Activated naive CD4-positive, alpha-beta T cell treated with Interleukin-2 at 50 U/mL for 16 hours (primary cell): ENCODE results near the gene MIB2.
A peak's percentile ranks its signal among the peaks of the same experiment; 100 is the strongest.
"Not testable (repeated sequence)": the region's sequence is repeated elsewhere in the genome, so short reads cannot be mapped to it uniquely, and the experiment has no call there.

ENCODE experiments used
- DNase-seq: peaks from one replicate; pipeline ENCODE4 v3.0.0-alpha.2; 2020

Gene MIB2

GRCh38 chr1:1615256-1616044, at the start of gene MIB2:
Gene MIB2, plus strand, starts transcription at chr1:1615500. Its CDS starts 7,953 bp downstream, at chr1:1623453.
- DNase-seq, result peak; percentile 96

DNA sequence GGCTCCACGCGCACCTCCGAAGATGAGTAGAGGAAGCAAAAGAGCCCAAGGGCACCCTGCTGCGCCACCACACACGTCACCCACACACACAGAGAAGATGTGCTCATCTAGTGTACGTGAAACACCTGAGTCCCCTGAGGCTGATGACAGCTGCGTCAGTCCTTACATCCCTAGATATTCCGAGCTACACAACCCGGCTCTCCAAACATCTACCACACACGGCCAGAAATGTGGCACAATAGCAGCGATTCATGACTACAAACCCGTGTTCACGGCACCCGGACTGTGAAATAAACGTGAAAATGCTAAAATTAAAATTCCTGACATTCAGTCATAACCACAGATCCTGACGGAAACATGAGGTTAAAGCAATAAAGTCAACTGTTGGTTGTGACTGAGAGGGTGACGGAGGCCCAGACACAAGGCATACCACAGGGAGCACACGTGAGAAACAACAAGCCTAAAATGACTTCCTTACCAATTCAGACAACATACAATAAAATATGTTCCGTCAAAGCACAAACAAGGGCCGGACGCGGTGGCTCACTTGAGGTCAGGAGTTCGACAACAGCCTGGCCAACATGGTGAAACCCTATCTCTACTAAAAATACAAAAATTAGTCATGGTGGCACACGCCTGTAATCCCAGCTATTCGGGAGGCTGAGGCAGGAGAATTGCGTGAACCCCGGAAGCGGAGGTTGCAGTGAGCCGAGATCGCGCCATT, 48.0 kb upstream of the MIB2 start:
- no peak for DNase-seq

- DNase-seq, result no peak
These were observed 47.4 kb upstream of the MIB2 start for GRCh38 chr1:1567891-1568291.

- DNase-seq, result no peak
These were observed 46.0 kb upstream of the MIB2 start for GRCh38 chr1:1569341-1569740.

GRCh38 chr1:1573843-1574720, 41.2 kb upstream of the MIB2 start:
- peak; percentile 73 for DNase-seq

DNA sequence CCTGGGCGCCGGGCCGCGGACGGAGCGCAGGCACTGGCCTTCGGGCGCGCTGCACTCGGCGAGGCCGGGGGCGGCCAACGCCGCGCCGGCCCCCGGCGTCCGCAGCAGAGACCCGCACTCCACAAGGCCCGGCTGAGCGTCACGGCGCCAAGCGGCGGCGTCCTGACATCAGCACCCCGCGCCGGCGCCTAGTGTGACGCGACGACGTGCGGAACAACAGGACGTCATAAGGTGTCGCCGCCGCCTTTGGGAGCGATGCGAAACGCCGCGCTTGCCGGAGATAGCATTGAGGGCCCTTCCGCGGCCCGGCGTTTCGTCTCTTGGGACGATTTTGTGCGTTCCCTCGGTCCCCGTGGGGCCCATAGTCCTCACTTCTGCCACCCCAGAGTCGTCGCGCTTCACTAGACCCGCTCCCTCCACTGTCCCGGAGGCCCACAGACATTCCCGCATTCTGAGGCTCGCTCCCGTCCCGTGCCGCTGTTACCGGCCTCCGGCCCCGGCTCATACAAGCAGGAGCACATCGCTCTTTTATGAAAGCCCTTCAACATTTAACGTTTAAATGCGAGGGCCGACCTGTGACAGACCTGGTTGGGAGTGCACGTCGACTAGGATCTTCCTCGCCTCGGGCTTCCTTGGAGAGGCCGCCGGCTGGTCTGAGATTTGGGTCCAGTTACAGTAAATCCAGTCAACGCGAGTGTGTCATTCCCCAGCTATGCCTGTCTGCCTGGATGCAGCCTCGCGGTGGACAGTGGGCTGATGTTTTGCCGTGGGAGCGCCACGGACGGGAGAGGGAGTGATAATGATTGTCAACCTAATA, 40.4 kb upstream of the MIB2 start, which contains the start of gene SSU72:
Gene SSU72 (minus strand): TSS at position 143 of the 817 bp plus-strand sequence. CDS start 306 bp downstream, outside the sequence.
- peak; percentile 93 for DNase-seq

GRCh38 chr1:1577367-1578011, 37.8 kb upstream of the MIB2 start:
- DNase-seq, result no peak

GRCh38 chr1:1578371-1578940, 36.8 kb upstream of the MIB2 start:
- no peak for DNase-seq

GRCh38 chr1:1582585-1583346, 32.5 kb upstream of the MIB2 start:
- DNase-seq, result no peak

DNA sequence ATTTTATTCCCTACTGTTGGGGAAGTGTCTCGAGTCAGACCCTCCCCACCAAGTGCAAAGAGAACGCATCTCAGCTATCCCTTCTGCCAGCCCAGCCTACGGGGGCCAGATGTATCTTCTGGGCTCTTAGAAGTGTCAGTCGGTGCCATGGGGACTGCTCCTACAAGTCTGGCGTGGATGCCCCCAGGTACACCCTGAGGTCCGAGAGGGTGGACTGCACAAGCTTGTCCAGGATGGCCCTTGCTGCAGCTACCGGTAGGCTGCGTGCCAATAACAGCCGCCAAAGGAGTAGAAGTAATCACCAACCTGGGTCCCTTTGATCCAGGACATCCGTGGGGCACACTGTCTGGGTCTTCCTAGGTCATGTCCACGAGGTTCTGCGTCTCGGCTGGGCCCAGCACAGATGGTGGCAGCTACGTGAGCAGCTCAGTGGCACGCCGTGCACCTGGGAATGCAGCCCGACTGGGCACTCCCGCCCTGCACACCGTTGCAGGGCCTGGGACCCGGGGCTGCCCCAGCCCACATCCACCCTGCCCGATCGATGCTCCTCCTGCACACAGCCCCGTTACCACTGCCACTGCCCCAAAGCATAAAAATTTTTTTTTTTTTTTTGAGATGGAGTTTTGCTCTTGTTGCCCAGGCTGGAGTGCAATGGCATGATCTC, 31.8 kb upstream of the MIB2 start:
- no peak for DNase-seq

- DNase-seq, result no peak
These were observed 23.8 kb upstream of the MIB2 start for GRCh38 chr1:1591452-1591851.

GRCh38 chr1:1593834-1594601, 21.3 kb upstream of the MIB2 start:
- no peak for DNase-seq

- no peak for DNase-seq
These were observed 20.6 kb upstream of the MIB2 start for GRCh38 chr1:1594602-1595260.

DNA sequence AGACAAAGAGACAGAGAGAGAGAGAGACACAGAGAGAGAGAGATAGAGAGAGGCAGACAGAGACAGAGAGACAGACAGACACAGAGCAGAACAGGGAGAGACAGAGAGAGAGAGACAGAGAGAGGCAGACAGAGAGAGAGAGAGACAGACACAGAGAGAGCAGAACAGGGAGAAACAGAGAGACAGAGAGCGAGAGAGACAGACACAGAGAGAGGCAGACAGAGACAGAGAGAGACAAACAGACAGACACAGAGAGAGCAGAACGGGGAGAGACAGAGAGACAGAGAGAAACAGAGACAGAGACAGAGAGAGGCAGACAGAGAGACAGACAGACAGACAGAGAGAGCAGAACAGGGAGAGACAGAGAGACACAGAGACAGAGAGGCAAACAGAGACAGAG, 20.0 kb upstream of the MIB2 start:
- DNase-seq, result not testable (repeated sequence)

DNA sequence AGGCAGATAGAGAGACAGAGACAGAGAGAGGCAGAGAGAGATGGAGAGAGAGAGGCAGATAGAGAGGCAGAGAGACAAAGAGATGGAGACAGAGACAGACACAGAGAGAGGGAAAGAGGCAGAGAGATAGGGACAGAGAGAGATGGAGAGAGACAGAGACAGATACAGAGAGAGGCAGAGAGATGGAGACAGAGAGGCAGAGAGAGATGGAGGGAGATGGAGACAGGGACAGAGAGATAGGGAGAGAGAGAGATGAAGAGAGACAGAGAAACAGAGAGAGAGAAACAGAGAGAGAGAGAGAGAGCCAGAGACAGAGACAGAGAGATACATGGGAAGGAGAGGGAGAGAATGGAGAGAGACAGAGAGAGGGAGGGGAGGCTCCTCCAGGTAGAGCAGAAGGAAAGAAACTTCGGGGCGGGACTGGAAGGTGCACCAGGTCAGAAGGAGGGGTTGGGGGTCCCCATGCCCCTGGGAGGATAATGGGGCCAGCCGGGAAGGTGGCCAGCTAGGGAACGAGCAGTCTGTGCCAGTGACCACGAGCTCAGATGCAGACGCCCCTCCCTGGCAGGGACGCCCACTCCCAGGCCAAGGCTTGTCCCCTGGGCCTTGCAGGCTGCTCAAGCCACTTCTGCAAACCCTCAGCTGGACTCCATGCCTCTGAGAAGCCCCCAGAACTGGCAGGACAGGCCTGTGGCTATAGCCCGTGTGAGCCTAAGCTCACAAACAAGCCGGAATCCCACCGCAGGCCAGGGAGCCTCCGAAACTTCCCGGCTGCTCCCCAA, 18.6 kb upstream of the MIB2 start:
- no peak for DNase-seq

GRCh38 chr1:1597275-1597930, 17.9 kb upstream of the MIB2 start:
- no peak for DNase-seq

DNA sequence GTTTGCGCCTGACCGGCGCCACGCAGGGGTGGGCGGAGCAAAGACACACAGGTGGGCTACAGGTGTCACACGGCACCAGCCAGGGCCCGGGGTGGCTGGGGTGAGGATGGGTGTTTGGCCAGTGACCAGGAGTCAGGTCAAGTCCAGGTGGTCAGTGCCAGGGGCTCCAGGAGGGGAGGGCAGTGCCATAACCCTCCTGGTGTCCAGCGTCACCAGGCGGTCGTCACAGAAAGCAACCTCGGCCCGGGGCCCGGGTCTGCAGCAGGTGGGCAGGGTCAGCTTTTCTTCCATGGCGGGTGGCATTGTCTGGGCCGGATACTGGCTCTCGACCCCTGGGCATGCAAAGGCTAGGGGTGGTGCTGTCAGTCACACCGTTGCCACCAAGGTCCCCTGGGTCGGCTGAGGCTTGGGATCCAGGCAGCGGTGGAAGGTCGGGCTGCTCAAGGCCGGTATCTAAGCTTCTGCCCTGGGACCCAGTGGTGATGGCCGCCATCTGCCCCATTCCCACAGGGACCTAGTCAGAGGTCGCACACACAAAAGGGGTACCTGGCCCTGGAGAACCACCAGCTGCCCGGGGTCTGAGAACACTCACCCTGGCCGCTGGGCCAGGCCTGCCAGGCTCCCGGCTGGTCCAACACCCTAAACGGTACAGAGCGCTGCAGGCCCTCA, 17.1 kb upstream of the MIB2 start:
- no peak for DNase-seq
